ENCODE data around the gene ADAMTS9. TPM values are rescaled to one million over a fixed set of nuclear protein-coding genes. Genes with fewer than 3 reads are reported as not detected.

ADAMTS9 gene
- total and polyA plus RNA-seq, 2 experiments from 2014 or later, result 0.31 to 0.81 TPM

DNA sequence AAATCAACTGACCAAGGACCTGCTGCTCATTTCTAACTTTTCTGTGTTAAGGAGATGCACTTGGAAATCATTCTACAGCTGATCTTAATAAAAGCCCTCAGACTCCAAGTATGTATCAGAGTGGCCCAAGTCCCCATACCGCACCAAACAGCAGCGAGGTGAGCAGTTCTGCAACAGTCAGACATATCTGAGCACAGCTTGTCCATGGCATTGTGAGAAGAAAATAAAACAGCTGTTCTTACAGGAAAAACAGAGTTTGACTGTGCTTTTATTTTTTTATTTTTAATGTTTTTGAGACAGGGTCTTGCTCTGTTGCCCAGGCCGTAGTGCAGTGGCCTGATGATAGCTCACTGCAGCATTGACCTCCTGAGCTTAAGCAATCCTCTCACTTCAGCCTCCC is 131.8 kb downstream of the ADAMTS9 start:
- no peak for DNase-seq (ENCODE audit: low spot score)
- Histone ChIP-seq H3K36me3 (ENCODE audit: insufficient read depth) (no peaks in the 10 kb centered on the region), H3K4me1 (ENCODE audit: insufficient read depth) (no peaks in the 10 kb centered on the region), H3K4me3 (no peak overlapping the region), H3F3A (replicated peaks; ENCODE audit: low read depth) (no peaks in the 10 kb centered on the region), H4K20me1 (replicated peaks; ENCODE audit: insufficient read depth) (no peaks in the 10 kb centered on the region), H3K4me2 (no peak overlapping the region), H2AFZ (no peak overlapping the region), H3K27ac (ENCODE audit: low read depth) (no peak overlapping the region), H3K27me3 (ENCODE audit: insufficient read depth) (no peaks in the 10 kb centered on the region), H3K9me2 (ENCODE audit: insufficient read depth) (no peaks in the 10 kb centered on the region; the same call in 1 of the 2 replicates), H3K79me2 (replicated peaks; ENCODE audit: insufficient read depth) (no peaks in the 10 kb centered on the region)
- H3K9me3 Mint-ChIP-seq, result no peaks in the 10 kb centered on the region
- H3K27me3 Mint-ChIP-seq (ENCODE audit: insufficient read depth, low read depth, poor library complexity), result peaks cover under 1% of the 10 kb centered on the region
- ATAC-seq, result no peak
- no peak overlapping the region for H3K4me3 Mint-ChIP-seq
- no peaks in the 10 kb centered on the region for H3K36me3 Mint-ChIP-seq (ENCODE audit: low read depth)
- TF ChIP-seq EZH2phosphoT487 (IDR thresholded peaks at IDR 0.05; ENCODE audit: unreplicated experiment), result no peak
- TF ChIP-seq ETS1 (IDR thresholded peaks at IDR 0.05), result no peak
- no peak for TF ChIP-seq REST (IDR thresholded peaks at IDR 0.05; ENCODE audit: unreplicated experiment)
- TF ChIP-seq STAT1 (IDR thresholded peaks at IDR 0.05; ENCODE audit: unreplicated experiment), result no peak
- no peak for TF ChIP-seq ZNF114 (CRISPR knock-in tag; IDR thresholded peaks at IDR 0.05)
- TF ChIP-seq EZH2 (IDR thresholded peaks at IDR 0.05; ENCODE audit: low read depth, unreplicated experiment), result no peak
- no peak for TF ChIP-seq CREB1 (CRISPR knock-in tag; IDR thresholded peaks at IDR 0.05; ENCODE audit: low read depth)
- no peak for TF ChIP-seq ZNF462 (CRISPR knock-in tag; IDR thresholded peaks at IDR 0.05)
- TF ChIP-seq CTCF (conservative IDR thresholded peaks at IDR 0.05; ENCODE audit: low read depth in 2 of 2), result no peak
- TF ChIP-seq NANOG (IDR thresholded peaks at IDR 0.05; ENCODE audit: borderline replicate concordance), result no peak
- TF ChIP-seq ZNF331 (CRISPR knock-in tag; IDR thresholded peaks at IDR 0.05; ENCODE audit: low read depth), result no peak
- no peak for TF ChIP-seq POLR2AphosphoS5 (IDR thresholded peaks at IDR 0.05; ENCODE audit: low read depth)
- no peak for TF ChIP-seq JUNB (IDR thresholded peaks at IDR 0.05; ENCODE audit: unreplicated experiment)
- H3K27ac Mint-ChIP-seq, result no peak overlapping the region
- H3K4me1 Mint-ChIP-seq, result peaks cover 8% of the 10 kb centered on the region; the same call in 2 of the 3 replicates
